Body of pancreas (tissue), 4 donors: Measurements from ENCODE around the gene RAB17.

Source experiments
- POLR2A ChIP-seq, 3 donors: fragments of 450-650 bp; IDR thresholded peaks; one replicate each; pipeline ENCODE4 v1.6.1; 2016; ENCODE audit warnings: antibody characterized with exemption in 3 of 3, mild to moderate bottlenecking in 2 of 3
- TF ChIP-seq, protein P1 (sequence below), 7 experiments: fragments of 450-650 bp in 4 of 7; fragments of 200-600 bp in 3 of 7; sonication (generic) in 3 of 7; IDR thresholded peaks; one replicate each; pipeline ENCODE4 v1.5.1; 2016 to 2019; ENCODE audit warnings: antibody characterized with exemption in 7 of 7

DNA sequence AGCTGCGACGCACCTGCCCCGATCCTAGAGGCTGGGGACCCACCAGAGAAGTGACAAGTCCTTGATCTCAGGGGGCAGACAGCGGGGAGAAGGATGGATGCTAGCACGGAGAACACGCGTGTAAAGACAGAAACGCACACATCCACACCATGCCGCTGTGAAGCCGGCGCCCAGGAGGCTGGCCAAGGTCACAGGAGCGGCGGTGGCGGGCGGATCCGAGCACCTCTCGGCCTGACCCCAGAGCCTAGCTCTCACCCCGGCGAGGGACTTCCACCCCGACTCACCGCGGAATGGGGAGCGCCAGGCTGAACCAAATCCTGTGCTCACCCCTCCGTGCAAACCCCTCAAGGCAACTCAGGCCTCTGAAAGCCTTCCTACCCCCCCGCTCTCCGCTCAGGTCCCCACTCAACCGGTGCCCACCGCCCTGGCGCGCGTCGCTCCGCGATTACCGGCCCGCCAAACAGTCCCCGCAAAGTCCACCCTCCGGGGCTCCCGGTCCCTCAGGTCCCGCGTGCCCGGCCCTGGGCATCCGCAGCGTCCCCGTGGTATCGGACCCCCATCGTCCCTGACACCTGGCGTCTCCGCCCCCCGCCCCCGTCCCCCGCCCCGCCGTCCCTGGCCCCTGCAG, 36.4 kb upstream of the RAB17 start:
- TF ChIP-seq, protein P1, sequence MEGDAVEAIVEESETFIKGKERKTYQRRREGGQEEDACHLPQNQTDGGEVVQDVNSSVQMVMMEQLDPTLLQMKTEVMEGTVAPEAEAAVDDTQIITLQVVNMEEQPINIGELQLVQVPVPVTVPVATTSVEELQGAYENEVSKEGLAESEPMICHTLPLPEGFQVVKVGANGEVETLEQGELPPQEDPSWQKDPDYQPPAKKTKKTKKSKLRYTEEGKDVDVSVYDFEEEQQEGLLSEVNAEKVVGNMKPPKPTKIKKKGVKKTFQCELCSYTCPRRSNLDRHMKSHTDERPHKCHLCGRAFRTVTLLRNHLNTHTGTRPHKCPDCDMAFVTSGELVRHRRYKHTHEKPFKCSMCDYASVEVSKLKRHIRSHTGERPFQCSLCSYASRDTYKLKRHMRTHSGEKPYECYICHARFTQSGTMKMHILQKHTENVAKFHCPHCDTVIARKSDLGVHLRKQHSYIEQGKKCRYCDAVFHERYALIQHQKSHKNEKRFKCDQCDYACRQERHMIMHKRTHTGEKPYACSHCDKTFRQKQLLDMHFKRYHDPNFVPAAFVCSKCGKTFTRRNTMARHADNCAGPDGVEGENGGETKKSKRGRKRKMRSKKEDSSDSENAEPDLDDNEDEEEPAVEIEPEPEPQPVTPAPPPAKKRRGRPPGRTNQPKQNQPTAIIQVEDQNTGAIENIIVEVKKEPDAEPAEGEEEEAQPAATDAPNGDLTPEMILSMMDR (IDR thresholded peaks at IDR 0.05): no peak
- TF ChIP-seq POLR2A (IDR thresholded peaks at IDR 0.05): no peak
